ENCODE data around the gene FAM229B.

GRCh38 chr6:112109262-112109661 lies 21.9 kb downstream of the FAM229B start:
- TF ChIP-seq EZH2 (IDR thresholded peaks at IDR 0.05; ENCODE audit: borderline replicate concordance, low read depth, low read length, severe bottlenecking) (no peak), CTCF (IDR thresholded peaks at IDR 0.05; ENCODE audit: extremely low read depth in 1 of 2, insufficient read depth in 1 of 2, low read depth in 1 of 2, low read length in 2 of 2) (no peak), POLR2A (IDR thresholded peaks at IDR 0.05; ENCODE audit: low read depth, low read length) (no peak), MYC (IDR thresholded peaks at IDR 0.05; ENCODE audit: low read depth, low read length) (no peak), POLR2AphosphoS5 (IDR thresholded peaks at IDR 0.05; ENCODE audit: insufficient read depth, low read depth, low read length) (no peak), JUN (IDR thresholded peaks at IDR 0.05; ENCODE audit: borderline replicate concordance, insufficient read depth, insufficient read length, low read depth) (no peak), GATA2 (IDR thresholded peaks at IDR 0.05; ENCODE audit: insufficient read depth, insufficient read length, low read depth, low read length) (no peak)
